ENCODE data around the gene TENT4A.

Gene TENT4A

GRCh38 chr5:6730407-6730806 is 17.2 kb downstream of the TENT4A start:
- no peaks in the 10 kb centered on the region for H3K27me3 ChIP-seq (ENCODE audit: control insufficient read depth in 3 of 3, insufficient read depth in 3 of 3, low read depth in 1 of 3, low read length in 3 of 3)
- H4K91ac ChIP-seq (ENCODE audit: low read depth, low read length, poor library complexity): no peak overlapping the region
- H3K14ac ChIP-seq (ENCODE audit: low read length): no peak overlapping the region
- no peak overlapping the region for H2AK5ac ChIP-seq (ENCODE audit: low read depth, low read length)
- no peak overlapping the region for H3K18ac ChIP-seq (ENCODE audit: low read length)
- no peak overlapping the region for H2BK12ac ChIP-seq (ENCODE audit: low read length)
- no peak overlapping the region for H3K23ac ChIP-seq (ENCODE audit: low read depth, low read length, poor library complexity)
- no peak overlapping the region for H2BK120ac ChIP-seq (ENCODE audit: low read depth, low read length)
- no peak overlapping the region for H3K27ac ChIP-seq (replicated peaks; ENCODE audit: low read length)
- no peak overlapping the region for H3K4ac ChIP-seq (ENCODE audit: low read length)
- peaks cover 22% of the 10 kb centered on the region for H3K79me1 ChIP-seq (ENCODE audit: low read depth, low read length)
- no peak overlapping the region for H3K9ac ChIP-seq (ENCODE audit: low read depth, low read length, poor library complexity)
- H3K36me3 ChIP-seq (replicated peaks in 1 of 2; ENCODE audit: control insufficient read depth in 2 of 2, insufficient read depth in 2 of 2, low read length in 2 of 2): peaks cover 0 to 32% of the 10 kb centered on the region in 2 donors
- H3K9me3 ChIP-seq (replicated peaks in 1 of 2; ENCODE audit: control insufficient read depth in 2 of 2, insufficient read depth in 1 of 2, low read depth in 1 of 2, low read length in 2 of 2): no peaks in the 10 kb centered on the region
- H2BK5ac ChIP-seq (ENCODE audit: low read length): no peak overlapping the region
- no peak overlapping the region for H3K4me2 ChIP-seq (ENCODE audit: insufficient read depth, low read length, poor library complexity, severe bottlenecking)
- H2BK15ac ChIP-seq (ENCODE audit: low read length): no peak overlapping the region
- no peak overlapping the region for H2AFZ ChIP-seq (ENCODE audit: low read length)
- peaks cover 17 to 19% of the 10 kb centered on the region in 2 donors for H3K4me1 ChIP-seq (ENCODE audit: control insufficient read depth in 2 of 2, insufficient read depth in 1 of 2, low read depth in 1 of 2, low read length in 2 of 2)
- H3K4me3 ChIP-seq (ENCODE audit: low read length in 2 of 2): no peak overlapping the region
- DNase-seq (ENCODE audit: low spot score): no peak
- no CpG with 5 or more reads among the region's 8 CpGs for WGBS, 2 donors (ENCODE audit: extremely low coverage in 2 of 2, insufficient read length in 2 of 2, insufficient replicate concordance in 1 of 2)
- H4K8ac ChIP-seq (ENCODE audit: low read depth, low read length): no peak overlapping the region

- Histone ChIP-seq H3K9ac (ENCODE audit: low read depth, low read length, poor library complexity) (no peak overlapping the region), H4K91ac (ENCODE audit: low read depth, low read length, poor library complexity) (no peak overlapping the region), H3K4me1 (ENCODE audit: control insufficient read depth in 2 of 2, insufficient read depth in 1 of 2, low read depth in 1 of 2, low read length in 2 of 2) (peaks cover 17 to 19% of the 10 kb centered on the region in 2 donors), H3K9me3 (replicated peaks in 1 of 2; ENCODE audit: control insufficient read depth in 2 of 2, insufficient read depth in 1 of 2, low read depth in 1 of 2, low read length in 2 of 2) (no peaks in the 10 kb centered on the region), H3K23ac (ENCODE audit: low read depth, low read length, poor library complexity) (no peak overlapping the region), H3K79me1 (ENCODE audit: low read depth, low read length) (peaks cover 22% of the 10 kb centered on the region), H3K27me3 (ENCODE audit: control insufficient read depth in 3 of 3, insufficient read depth in 3 of 3, low read depth in 1 of 3, low read length in 3 of 3) (no peaks in the 10 kb centered on the region), H3K18ac (ENCODE audit: low read length) (no peak overlapping the region), H2BK15ac (ENCODE audit: low read length) (no peak overlapping the region), H4K8ac (ENCODE audit: low read depth, low read length) (no peak overlapping the region), H2BK5ac (ENCODE audit: low read length) (no peak overlapping the region), H2AK5ac (ENCODE audit: low read depth, low read length) (no peak overlapping the region), H2AFZ (ENCODE audit: low read length) (no peak overlapping the region), H2BK120ac (ENCODE audit: low read depth, low read length) (no peak overlapping the region), H3K4me2 (ENCODE audit: insufficient read depth, low read length, poor library complexity, severe bottlenecking) (no peak overlapping the region), H3K4ac (ENCODE audit: low read length) (no peak overlapping the region), H3K14ac (ENCODE audit: low read length) (no peak overlapping the region), H3K36me3 (replicated peaks in 1 of 2; ENCODE audit: control insufficient read depth in 2 of 2, insufficient read depth in 2 of 2, low read length in 2 of 2) (peaks cover 0 to 29% of the 10 kb centered on the region in 2 donors), H3K4me3 (ENCODE audit: low read length in 2 of 2) (no peak overlapping the region), H3K27ac (replicated peaks; ENCODE audit: low read length) (no peak overlapping the region), H2BK12ac (ENCODE audit: low read length) (no peak overlapping the region)
- no CpG with 5 or more reads among the region's 3 CpGs for WGBS, 2 donors (ENCODE audit: extremely low coverage in 2 of 2, insufficient read length in 2 of 2, insufficient replicate concordance in 1 of 2)
- DNase-seq (ENCODE audit: low spot score): no peak
These were observed 17.6 kb downstream of the TENT4A start for GRCh38 chr5:6730807-6731206.

GRCh38 chr5:6731465-6732237 is 18.4 kb downstream of the TENT4A start:
- no peak overlapping the region for H2BK15ac ChIP-seq (ENCODE audit: low read length)
- H3K14ac ChIP-seq (ENCODE audit: low read length): no peak overlapping the region
- no peak for DNase-seq (ENCODE audit: low spot score)
- H3K4me1 ChIP-seq (ENCODE audit: control insufficient read depth in 2 of 2, insufficient read depth in 1 of 2, low read depth in 1 of 2, low read length in 2 of 2): peaks cover 17 to 19% of the 10 kb centered on the region in 2 donors
- no peaks in the 10 kb centered on the region for H3K27me3 ChIP-seq (ENCODE audit: control insufficient read depth in 3 of 3, insufficient read depth in 3 of 3, low read depth in 1 of 3, low read length in 3 of 3)
- H3K9ac ChIP-seq (ENCODE audit: low read depth, low read length, poor library complexity): no peak overlapping the region
- no peak overlapping the region for H3K27ac ChIP-seq (replicated peaks; ENCODE audit: low read length)
- no CpG with 5 or more reads among the region's 7 CpGs for WGBS, 2 donors (ENCODE audit: extremely low coverage in 2 of 2, insufficient read length in 2 of 2, insufficient replicate concordance in 1 of 2)
- peaks cover 2 to 25% of the 10 kb centered on the region in 2 donors for H3K36me3 ChIP-seq (replicated peaks in 1 of 2; ENCODE audit: control insufficient read depth in 2 of 2, insufficient read depth in 2 of 2, low read length in 2 of 2)
- peaks cover 26% of the 10 kb centered on the region for H3K79me1 ChIP-seq (ENCODE audit: low read depth, low read length)
- no peak overlapping the region for H3K4ac ChIP-seq (ENCODE audit: low read length)
- no peak overlapping the region for H3K4me3 ChIP-seq (ENCODE audit: low read length in 2 of 2)
- no peak overlapping the region for H3K18ac ChIP-seq (ENCODE audit: low read length)
- H3K9me3 ChIP-seq (replicated peaks in 1 of 2; ENCODE audit: control insufficient read depth in 2 of 2, insufficient read depth in 1 of 2, low read depth in 1 of 2, low read length in 2 of 2): no peaks in the 10 kb centered on the region
- no peak overlapping the region for H2AFZ ChIP-seq (ENCODE audit: low read length)
- H3K23ac ChIP-seq (ENCODE audit: low read depth, low read length, poor library complexity): no peak overlapping the region
- H2BK12ac ChIP-seq (ENCODE audit: low read length): no peak overlapping the region
- H2BK120ac ChIP-seq (ENCODE audit: low read depth, low read length): no peak overlapping the region
- H2BK5ac ChIP-seq (ENCODE audit: low read length): no peak overlapping the region
- H2AK5ac ChIP-seq (ENCODE audit: low read depth, low read length): no peak overlapping the region
- H4K8ac ChIP-seq (ENCODE audit: low read depth, low read length): no peak overlapping the region
- no peak overlapping the region for H3K4me2 ChIP-seq (ENCODE audit: insufficient read depth, low read length, poor library complexity, severe bottlenecking)
- H4K91ac ChIP-seq (ENCODE audit: low read depth, low read length, poor library complexity): no peak overlapping the region

- no peak overlapping the region for H3K27ac ChIP-seq (replicated peaks; ENCODE audit: low read length)
- H4K91ac ChIP-seq (ENCODE audit: low read depth, low read length, poor library complexity): no peak overlapping the region
- H4K8ac ChIP-seq (ENCODE audit: low read depth, low read length): no peak overlapping the region
- H3K27me3 ChIP-seq (ENCODE audit: control insufficient read depth in 3 of 3, insufficient read depth in 3 of 3, low read depth in 1 of 3, low read length in 3 of 3): no peaks in the 10 kb centered on the region
- H2BK5ac ChIP-seq (ENCODE audit: low read length): no peak overlapping the region
- DNase-seq (ENCODE audit: low spot score): no peak
- no peaks in the 10 kb centered on the region for H3K9me3 ChIP-seq (replicated peaks in 1 of 2; ENCODE audit: control insufficient read depth in 2 of 2, insufficient read depth in 1 of 2, low read depth in 1 of 2, low read length in 2 of 2)
- H3K18ac ChIP-seq (ENCODE audit: low read length): no peak overlapping the region
- WGBS, 2 donors (ENCODE audit: extremely low coverage in 2 of 2, insufficient read length in 2 of 2, insufficient replicate concordance in 1 of 2): no CpG with 5 or more reads among the region's 13 CpGs
- H3K23ac ChIP-seq (ENCODE audit: low read depth, low read length, poor library complexity): no peak overlapping the region
- H2AFZ ChIP-seq (ENCODE audit: low read length): no peak overlapping the region
- no peak overlapping the region for H3K4ac ChIP-seq (ENCODE audit: low read length)
- H2AK5ac ChIP-seq (ENCODE audit: low read depth, low read length): no peak overlapping the region
- peaks cover 11 to 13% of the 10 kb centered on the region in 2 donors for H3K4me1 ChIP-seq (ENCODE audit: control insufficient read depth in 2 of 2, insufficient read depth in 1 of 2, low read depth in 1 of 2, low read length in 2 of 2)
- peaks cover 2 to 37% of the 10 kb centered on the region in 2 donors for H3K36me3 ChIP-seq (replicated peaks in 1 of 2; ENCODE audit: control insufficient read depth in 2 of 2, insufficient read depth in 2 of 2, low read length in 2 of 2)
- no peak overlapping the region for H3K4me3 ChIP-seq (ENCODE audit: low read length in 2 of 2)
- H2BK120ac ChIP-seq (ENCODE audit: low read depth, low read length): no peak overlapping the region
- H3K79me1 ChIP-seq (ENCODE audit: low read depth, low read length): peaks cover 23% of the 10 kb centered on the region
- no peak overlapping the region for H2BK12ac ChIP-seq (ENCODE audit: low read length)
- H3K4me2 ChIP-seq (ENCODE audit: insufficient read depth, low read length, poor library complexity, severe bottlenecking): no peak overlapping the region
- H3K14ac ChIP-seq (ENCODE audit: low read length): no peak overlapping the region
- H2BK15ac ChIP-seq (ENCODE audit: low read length): no peak overlapping the region
- H3K9ac ChIP-seq (ENCODE audit: low read depth, low read length, poor library complexity): no peak overlapping the region
These were observed 19.6 kb downstream of the TENT4A start for GRCh38 chr5:6732634-6733410.
